Large intestine (tissue), 3 donors: Measurements from ENCODE around the gene STUB1. TPM values are rescaled to one million over a fixed set of nuclear protein-coding genes. Genes with fewer than 3 reads are reported as not detected.

Experiments
- DNase-seq, 2 donors: peaks; one replicate each; pipeline versions ENCODE4 v3.0.0 to v3.0.0-alpha.2; 2013
- H3K27ac ChIP-seq: one replicate; pipeline ENCODE4 v1.5.1; 2013; ENCODE audit warnings: low read length
- H3K27me3 ChIP-seq: 2 replicates; pipeline ENCODE4 v1.6.1; 2013; ENCODE audit warnings: low read length; ENCODE audit not compliant: control insufficient read depth, insufficient read depth
- H3K36me3 ChIP-seq: 2 replicates; pipeline ENCODE4 v1.6.1; 2013; ENCODE audit warnings: low read length; ENCODE audit not compliant: control insufficient read depth, insufficient read depth
- H3K4me1 ChIP-seq: one replicate; pipeline ENCODE4 v1.6.1; 2013; ENCODE audit warnings: low read length; ENCODE audit not compliant: control insufficient read depth, insufficient read depth
- H3K4me3 ChIP-seq: one replicate; pipeline ENCODE4 v1.5.1; 2013; ENCODE audit warnings: low read length
- H3K9me3 ChIP-seq: one replicate; pipeline ENCODE4 v1.6.1; 2013; ENCODE audit warnings: mild to moderate bottlenecking, low read depth, low read length, moderate library complexity; ENCODE audit not compliant: control insufficient read depth
- WGBS: methylation state at CpG from one replicate; pipeline ENCODE4 v1.1.5; 2013; ENCODE audit warnings: low lambda C conversion rate; ENCODE audit not compliant: insufficient coverage; 5-methylcytosine and 5-hydroxymethylcytosine counted together
- polyA plus RNA-seq: library from polyadenylated mRNA; unstranded; fragments of 120-200 nt; gene quantifications from one replicate; pipeline ENCODE4 v1.2.1, GENCODE V29; 2013

Gene STUB1
- polyA plus RNA-seq, 1 donor: 65.9 TPM

DNA sequence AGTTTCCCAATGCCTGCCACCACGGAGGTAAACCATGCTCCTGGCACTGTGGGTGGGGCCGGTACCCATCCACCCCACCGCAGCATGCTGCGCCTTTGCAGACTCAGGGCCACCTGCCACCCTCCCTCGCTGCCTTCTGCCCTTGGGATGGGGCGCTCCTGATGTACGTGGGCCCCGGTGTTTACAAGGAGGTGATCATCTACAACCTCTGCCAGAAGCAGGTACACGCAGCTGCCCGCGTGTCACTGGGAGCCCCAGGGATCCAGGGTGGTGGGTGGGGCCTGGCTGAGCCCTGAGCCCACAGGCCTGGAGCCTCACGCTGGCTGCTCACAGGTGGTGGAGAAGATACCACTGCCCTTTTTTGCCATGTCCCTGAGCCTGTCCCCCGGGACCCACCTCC lies 13.6 kb upstream of the STUB1 start:
- Histone ChIP-seq H3K9me3 (peaks cover 6% of the 10 kb centered on the region), H3K27me3 (no peaks in the 10 kb centered on the region), H3K4me3 (no peak overlapping the region), H3K4me1 (peaks cover 15% of the 10 kb centered on the region), H3K27ac (no peak overlapping the region), H3K36me3 (peaks cover 36% of the 10 kb centered on the region)
- no CpG with 5 or more reads among the region's 13 CpGs for WGBS
- DNase-seq: no peak

DNA sequence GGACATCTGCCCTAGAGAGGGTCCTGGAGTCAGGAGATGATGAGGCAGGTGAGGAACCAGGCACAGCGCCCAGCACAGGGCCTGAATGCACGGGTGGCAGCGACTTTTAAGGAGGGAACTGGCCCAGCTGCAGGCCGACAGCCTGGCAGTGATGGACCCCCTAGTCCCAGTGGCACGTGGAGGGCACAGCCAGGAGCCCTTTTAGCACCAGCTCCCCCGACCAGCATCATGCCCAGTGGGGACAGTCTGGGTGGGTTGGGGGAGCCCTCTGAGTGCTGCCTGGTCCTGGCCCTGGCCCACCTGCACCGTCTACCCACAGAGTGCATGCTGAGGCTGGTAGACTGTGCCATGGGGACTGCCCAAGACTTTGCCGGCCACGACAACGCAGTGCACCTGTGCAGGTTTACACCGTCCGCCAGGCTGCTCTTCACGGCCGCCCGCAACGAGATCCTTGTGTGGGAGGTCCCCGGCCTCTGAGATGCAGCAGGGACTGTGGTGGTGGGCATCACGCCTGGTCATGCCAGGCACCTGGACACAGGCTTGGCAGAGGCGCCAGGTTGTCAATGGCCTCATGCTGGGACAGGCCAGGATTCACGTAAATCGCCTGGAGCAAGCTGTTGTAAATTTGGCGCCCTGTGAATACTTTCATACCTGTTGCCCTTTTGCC lies 13.0 kb upstream of the STUB1 start:
- Histone ChIP-seq H3K9me3 (peaks cover 6% of the 10 kb centered on the region), H3K36me3 (peaks cover 38% of the 10 kb centered on the region), H3K4me3 (no peak overlapping the region), H3K27ac (peak overlapping the region; percentile 38), H3K4me1 (peaks cover 14% of the 10 kb centered on the region), H3K27me3 (no peaks in the 10 kb centered on the region)
- WGBS: no CpG with 5 or more reads among the region's 22 CpGs
- DNase-seq: no peak

DNA sequence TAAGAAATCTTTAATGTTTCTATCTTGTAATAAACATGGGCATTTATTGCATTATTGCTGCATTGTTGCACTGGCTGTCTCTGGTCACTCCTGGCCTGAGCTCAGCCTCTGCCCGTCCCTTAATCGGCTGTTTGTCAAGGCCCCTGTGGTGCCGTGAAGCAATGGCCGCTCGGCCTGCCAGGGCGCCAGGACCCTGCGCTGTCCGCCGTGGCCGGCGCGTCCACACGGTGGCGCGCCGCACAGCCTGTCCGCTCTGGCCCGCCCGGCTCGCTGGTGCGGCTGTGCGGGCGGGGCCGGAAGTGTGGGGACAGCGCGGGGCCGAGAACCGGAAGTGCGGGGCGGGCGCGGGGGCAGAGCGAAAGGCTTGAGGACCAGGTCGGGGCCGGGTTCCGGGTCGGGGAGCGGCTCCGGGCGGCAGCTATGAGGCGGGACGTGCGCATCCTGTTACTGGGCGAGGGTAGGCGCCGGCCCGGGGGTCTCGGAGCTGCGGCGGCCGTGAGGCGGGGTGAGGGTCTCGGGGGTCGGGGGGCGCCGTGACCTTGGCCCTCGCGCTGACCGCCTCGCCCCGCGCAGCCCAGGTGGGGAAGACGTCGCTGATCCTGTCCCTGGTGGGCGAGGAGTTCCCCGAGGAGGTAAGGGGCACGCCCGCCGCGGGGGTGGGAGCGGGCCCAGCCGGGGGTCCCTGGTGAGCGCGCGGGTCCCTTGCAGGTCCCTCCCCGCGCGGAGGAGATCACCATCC lies 12.3 kb upstream of the STUB1 start, which contains the start of gene RHOT2:
RHOT2 (plus strand) TSS at position 353 of the 739 bp plus-strand sequence; CDS start at position 421, 68 bp downstream.
- peaks cover 14% of the 10 kb centered on the region for H3K4me1 ChIP-seq
- H3K27me3 ChIP-seq: no peaks in the 10 kb centered on the region
- peak; percentile 90 to 92 for DNase-seq
- WGBS: no CpG with 5 or more reads among the region's 78 CpGs
- peak within 1 kb of the TSS; percentile 91 for H3K4me3 ChIP-seq
- H3K36me3 ChIP-seq: peaks cover 39% of the 10 kb centered on the region
- peaks cover 2% of the 10 kb centered on the region for H3K9me3 ChIP-seq
- peak within 1 kb of the TSS; percentile 38 for H3K27ac ChIP-seq

DNA sequence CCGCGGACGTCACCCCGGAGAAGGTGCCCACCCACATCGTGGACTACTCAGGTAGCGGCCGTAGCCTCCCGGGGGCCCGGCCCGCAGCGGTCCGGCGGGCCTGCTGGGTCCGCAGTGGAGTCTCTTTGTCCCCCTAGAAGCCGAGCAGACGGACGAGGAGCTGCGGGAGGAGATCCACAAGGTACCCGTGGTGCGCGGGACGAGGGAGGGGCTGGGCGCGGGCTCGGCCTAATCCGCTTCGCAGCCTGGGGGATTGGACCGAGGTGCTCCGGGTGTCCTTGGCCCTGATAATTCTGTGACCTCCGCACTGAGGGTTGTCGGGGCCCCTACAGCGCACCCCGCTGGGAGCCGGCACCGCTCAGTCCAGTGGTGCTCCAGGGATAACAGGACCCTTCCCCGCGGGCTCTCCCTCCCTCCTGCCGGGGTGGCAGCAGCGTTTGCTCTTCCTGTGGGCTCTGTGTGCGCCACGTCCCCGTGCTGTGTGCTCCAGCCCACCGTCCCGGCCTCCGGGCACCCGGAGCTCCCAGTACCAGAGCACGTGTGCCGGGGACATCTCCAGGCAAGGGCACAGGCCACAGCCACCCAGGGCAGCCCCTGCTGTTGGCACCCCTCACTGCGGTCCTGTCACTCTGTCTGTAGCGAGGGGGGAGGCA lies 11.6 kb upstream of the STUB1 start:
- peak overlapping the region; percentile 91 for H3K4me3 ChIP-seq
- WGBS: no CpG with 5 or more reads among the region's 50 CpGs
- H3K27me3 ChIP-seq: no peaks in the 10 kb centered on the region
- peaks cover 42% of the 10 kb centered on the region for H3K36me3 ChIP-seq
- no peak overlapping the region for H3K27ac ChIP-seq
- H3K4me1 ChIP-seq: peaks cover 14% of the 10 kb centered on the region
- DNase-seq: no peak
- peaks cover 2% of the 10 kb centered on the region for H3K9me3 ChIP-seq

DNA sequence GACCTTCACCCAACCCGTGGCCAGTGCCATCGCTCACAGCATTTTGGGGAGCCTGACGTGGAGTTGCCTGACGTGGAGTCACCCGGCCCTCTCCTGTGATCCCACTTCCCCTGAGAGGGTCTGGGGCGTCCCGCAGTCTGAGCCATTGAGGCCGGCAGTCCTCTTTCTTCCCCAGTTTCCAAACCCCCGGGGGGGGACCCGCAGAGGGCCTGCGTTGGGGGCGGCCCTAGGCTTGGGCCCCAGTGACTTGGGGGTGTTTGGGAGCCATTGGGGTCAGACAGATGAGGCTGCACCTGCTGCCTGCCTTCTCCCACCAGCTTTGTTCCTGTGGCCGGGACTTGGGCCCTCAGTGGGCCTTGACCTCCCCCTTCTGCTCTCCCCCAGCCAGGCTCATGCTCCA lies 10.5 kb upstream of the STUB1 start:
- Histone ChIP-seq H3K27ac (no peak overlapping the region), H3K36me3 (peaks cover 44% of the 10 kb centered on the region)
- WGBS: no CpG with 5 or more reads among the region's 13 CpGs

DNA sequence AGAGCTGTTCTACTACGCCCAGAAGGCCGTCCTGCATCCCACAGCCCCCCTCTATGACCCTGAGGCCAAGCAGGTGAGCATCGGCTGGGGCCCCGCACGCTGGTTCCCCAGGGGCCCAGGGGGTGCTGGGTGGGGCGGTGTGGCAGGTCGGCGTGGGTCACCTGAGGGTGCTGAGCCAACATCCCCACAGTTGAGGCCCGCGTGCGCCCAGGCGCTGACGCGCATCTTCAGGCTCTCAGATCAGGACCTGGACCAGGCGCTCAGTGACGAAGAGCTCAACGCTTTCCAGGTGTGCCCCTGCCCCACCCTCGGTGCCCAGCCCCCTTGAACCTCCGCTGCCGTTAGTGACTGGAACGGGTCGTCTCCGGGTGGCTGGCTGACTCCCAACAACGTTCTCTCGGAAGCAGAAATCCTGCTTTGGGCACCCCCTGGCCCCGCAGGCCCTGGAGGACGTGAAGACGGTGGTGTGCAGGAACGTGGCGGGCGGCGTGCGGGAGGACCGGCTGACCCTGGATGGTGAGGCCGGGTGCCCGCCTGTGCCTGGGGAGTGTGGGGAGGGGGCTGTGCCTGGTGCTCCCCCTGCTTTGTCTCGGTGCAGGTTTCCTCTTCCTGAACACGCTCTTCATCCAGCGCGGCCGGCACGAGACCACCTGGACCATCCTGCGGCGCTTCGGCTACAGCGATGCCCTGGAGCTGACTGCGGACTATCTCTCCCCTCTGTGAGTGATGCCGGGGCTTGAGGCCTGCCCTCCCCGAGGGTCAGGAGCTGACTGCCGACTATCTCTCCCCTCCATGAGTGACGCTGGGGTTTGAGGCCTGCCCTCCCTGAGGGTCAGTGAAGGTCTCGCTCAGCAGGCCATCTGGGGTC lies 9.5 kb upstream of the STUB1 start:
- Histone ChIP-seq H3K4me1 (peaks cover 26% of the 10 kb centered on the region), H3K9me3 (peaks cover 2% of the 10 kb centered on the region), H3K27ac (no peak overlapping the region), H3K4me3 (no peak overlapping the region), H3K27me3 (peaks cover 2% of the 10 kb centered on the region), H3K36me3 (peaks cover 44% of the 10 kb centered on the region)
- whole genome bisulfite sequencing: no CpG with 5 or more reads among the region's 52 CpGs
- no peak for DNase-seq

More for the DNA sequence above, 10.5 kb upstream of the STUB1 start:
- Histone ChIP-seq H3K4me1 (peaks cover 18% of the 10 kb centered on the region), H3K9me3 (peaks cover 2% of the 10 kb centered on the region), H3K4me3 (no peak overlapping the region), H3K27me3 (no peaks in the 10 kb centered on the region)
- no peak for DNase-seq

DNA sequence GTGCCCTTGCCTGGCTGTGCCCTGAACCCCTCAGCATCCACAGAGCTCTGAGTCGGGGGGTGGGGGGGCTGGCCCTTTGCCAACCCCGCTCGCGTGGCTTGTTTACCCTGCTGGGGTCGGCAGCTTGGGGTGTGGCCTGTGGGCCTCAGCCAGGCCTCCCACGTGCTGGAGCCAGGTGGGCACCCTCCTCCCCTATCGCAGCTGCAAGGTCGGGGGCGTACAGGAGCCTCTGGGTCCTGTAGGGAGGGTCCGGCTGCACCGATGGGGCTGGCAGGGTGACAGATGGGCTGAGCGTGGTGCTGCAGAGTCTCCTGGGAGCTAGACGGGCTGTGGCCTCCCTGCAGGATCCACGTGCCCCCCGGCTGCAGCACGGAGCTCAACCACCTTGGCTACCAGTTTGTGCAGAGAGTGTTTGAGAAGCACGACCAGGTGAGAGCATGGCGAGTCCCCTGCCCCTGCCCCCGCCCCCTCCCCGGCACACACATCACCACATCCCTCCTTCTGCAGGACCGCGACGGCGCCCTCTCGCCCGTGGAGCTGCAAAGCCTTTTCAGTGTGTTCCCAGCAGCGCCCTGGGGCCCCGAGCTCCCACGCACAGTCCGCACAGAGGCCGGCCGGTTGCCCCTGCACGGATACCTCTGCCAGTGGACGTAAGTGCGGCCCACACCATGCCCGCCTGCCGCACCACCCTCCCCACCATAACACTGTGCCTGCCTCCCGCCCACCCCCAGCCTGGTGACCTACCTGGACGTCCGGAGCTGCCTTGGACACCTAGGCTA lies 8.7 kb upstream of the STUB1 start:
- Histone ChIP-seq H3K27ac (no peak overlapping the region), H3K4me3 (no peak overlapping the region), H3K4me1 (peaks cover 33% of the 10 kb centered on the region), H3K9me3 (peaks cover 5% of the 10 kb centered on the region), H3K36me3 (peaks cover 44% of the 10 kb centered on the region), H3K27me3 (peaks cover 2% of the 10 kb centered on the region)
- no peak for DNase-seq
- WGBS: no CpG with 5 or more reads among the region's 40 CpGs

DNA sequence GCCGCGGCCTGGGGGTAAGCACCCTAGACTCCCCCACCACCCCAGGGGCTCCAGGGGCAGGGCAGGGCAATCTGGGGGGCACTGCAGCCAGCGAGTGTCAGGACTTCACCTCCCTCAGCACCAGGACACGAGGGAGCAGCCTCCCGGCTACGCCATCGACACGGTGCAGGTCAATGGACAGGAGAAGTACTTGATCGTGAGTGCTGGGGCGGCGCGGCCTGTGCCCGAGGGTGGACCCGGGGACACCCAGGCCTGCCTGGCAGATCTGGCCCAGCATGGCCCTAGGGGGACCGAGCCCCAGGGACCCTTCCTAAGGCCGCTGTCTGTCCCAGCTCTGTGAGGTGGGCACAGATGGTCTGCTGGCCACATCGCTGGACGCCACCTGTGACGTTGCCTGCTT lies 7.8 kb upstream of the STUB1 start:
- WGBS: no CpG with 5 or more reads among the region's 19 CpGs
- Histone ChIP-seq H3K4me1 (peaks cover 39% of the 10 kb centered on the region), H3K36me3 (peaks cover 44% of the 10 kb centered on the region), H3K4me3 (no peak overlapping the region), H3K27me3 (peaks cover 4% of the 10 kb centered on the region), H3K9me3 (peaks cover 5% of the 10 kb centered on the region), H3K27ac (no peak overlapping the region)
- DNase-seq: no peak

DNA sequence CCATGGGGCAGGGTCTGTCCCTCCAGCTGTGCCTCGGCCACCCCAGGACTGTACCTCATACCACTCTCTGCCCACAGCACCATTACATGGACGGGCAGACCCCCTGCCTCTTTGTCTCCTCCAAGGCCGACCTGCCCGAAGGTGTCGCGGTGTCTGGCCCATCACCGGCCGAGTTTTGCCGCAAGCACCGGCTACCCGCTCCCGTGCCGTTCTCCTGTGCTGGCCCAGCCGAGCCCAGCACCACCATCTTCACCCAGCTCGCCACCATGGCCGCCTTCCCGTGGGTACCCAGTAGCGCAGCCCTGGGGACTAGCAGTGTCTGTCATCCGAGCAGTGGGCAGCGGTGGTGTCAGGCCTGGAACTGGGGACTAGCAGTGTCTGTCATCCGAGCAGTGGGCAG lies 7.4 kb upstream of the STUB1 start:
- Histone ChIP-seq H3K9me3 (peaks cover 5% of the 10 kb centered on the region), H3K36me3 (peaks cover 44% of the 10 kb centered on the region), H3K4me1 (peaks cover 35% of the 10 kb centered on the region), H3K27ac (no peak overlapping the region), H3K4me3 (no peak overlapping the region), H3K27me3 (peaks cover 4% of the 10 kb centered on the region)
- no peak for DNase-seq
- no CpG with 5 or more reads among the region's 21 CpGs for WGBS
